HEK293 (cell line): Measurements from ENCODE around the gene PRKAG2.

Experiments used
- BCL11A ChIP-seq: fragments of 450-650 bp; formaldehyde crosslinking; IDR thresholded peaks from 2 replicates; pipeline ENCODE4 v1.5.1; 2016; ENCODE audit warnings: low read depth, missing biosample characterization, missing genetic modification characterization
- BCL11B ChIP-seq: fragments of 450-650 bp; formaldehyde crosslinking; IDR thresholded peaks from 2 replicates; pipeline ENCODE4 v1.5.1; 2016; ENCODE audit warnings: low read depth, missing biosample characterization, missing genetic modification characterization
- BCL6B ChIP-seq: fragments of 450-650 bp; formaldehyde crosslinking; IDR thresholded peaks from 2 replicates; pipeline ENCODE4 v1.5.1; 2017; ENCODE audit warnings: missing biosample characterization, missing genetic modification characterization
- EGR2 ChIP-seq: fragments of 450-650 bp; formaldehyde crosslinking; IDR thresholded peaks from 2 replicates; pipeline ENCODE4 v1.5.1; 2016; ENCODE audit warnings: low read depth, missing biosample characterization, missing genetic modification characterization
- HOXC10 ChIP-seq: sonication (generic); formaldehyde crosslinking; IDR thresholded peaks from 2 replicates; pipeline ENCODE4 v1.8.1; 2023; ENCODE audit warnings: mild to moderate bottlenecking, missing genetic modification reagents
- IKZF3 ChIP-seq: fragments of 450-650 bp; IDR thresholded peaks from 2 replicates; pipeline ENCODE4 v1.5.0; 2018; ENCODE audit warnings: missing biosample characterization, mild to moderate bottlenecking, missing genetic modification characterization, moderate library complexity
- KLF9 ChIP-seq: fragments of 450-650 bp; formaldehyde crosslinking; IDR thresholded peaks from 2 replicates; pipeline ENCODE4 v1.5.1; 2016; ENCODE audit warnings: missing biosample characterization, missing genetic modification characterization, low read depth
- PRDM10 ChIP-seq: fragments of 450-650 bp; formaldehyde crosslinking; IDR thresholded peaks from 2 replicates; pipeline ENCODE4 v1.5.1; 2016; ENCODE audit warnings: missing biosample characterization, missing genetic modification characterization
- TCF7L2 ChIP-seq: IDR thresholded peaks from 2 replicates; pipeline ENCODE4 v1.6.1; 2011; ENCODE audit warnings: low read depth, mild to moderate bottlenecking, inconsistent platforms, low read length, moderate library complexity, borderline replicate concordance
- ZEB2 ChIP-seq: fragments of 450-650 bp; formaldehyde crosslinking; IDR thresholded peaks from 2 replicates; pipeline ENCODE4 v1.5.1; 2016; ENCODE audit warnings: missing biosample characterization, missing genetic modification characterization
- ZFP37 ChIP-seq: fragments of 450-650 bp; formaldehyde crosslinking; IDR thresholded peaks from 2 replicates; pipeline ENCODE4 v1.5.1; 2016; ENCODE audit warnings: missing biosample characterization, missing genetic modification characterization
- ZNF133 ChIP-seq: fragments of 450-650 bp; formaldehyde crosslinking; IDR thresholded peaks from 2 replicates; pipeline ENCODE4 v1.5.1; 2016; ENCODE audit warnings: missing biosample characterization, missing genetic modification characterization
- ZNF148 ChIP-seq: fragments of 450-650 bp; formaldehyde crosslinking; IDR thresholded peaks from 2 replicates; pipeline ENCODE4 v1.5.0; 2017; ENCODE audit warnings: missing biosample characterization, missing genetic modification characterization, borderline replicate concordance
- ZNF175 ChIP-seq: fragments of 450-650 bp; formaldehyde crosslinking; IDR thresholded peaks from 2 replicates; pipeline ENCODE4 v1.5.1; 2016; ENCODE audit warnings: missing biosample characterization, missing genetic modification characterization
- ZNF223 ChIP-seq: fragments of 450-650 bp; formaldehyde crosslinking; IDR thresholded peaks from 2 replicates; pipeline ENCODE4 v1.5.1; 2016; ENCODE audit warnings: missing biosample characterization, missing genetic modification characterization
- ZNF239 ChIP-seq: fragments of 450-650 bp; formaldehyde crosslinking; IDR thresholded peaks from 2 replicates; pipeline ENCODE4 v1.5.1; 2016; ENCODE audit warnings: missing biosample characterization, missing genetic modification characterization
- ZNF335 ChIP-seq: fragments of 450-650 bp; formaldehyde crosslinking; conservative IDR thresholded peaks from 2 replicates; pipeline ENCODE4 v1.5.1; 2016; ENCODE audit warnings: missing biosample characterization, missing genetic modification characterization
- ZNF394 ChIP-seq: fragments of 450-650 bp; formaldehyde crosslinking; IDR thresholded peaks from 2 replicates; pipeline ENCODE4 v1.5.1; 2016; ENCODE audit warnings: missing biosample characterization, missing genetic modification characterization, mild to moderate bottlenecking, moderate library complexity, borderline replicate concordance
- ZNF398 ChIP-seq: fragments of 450-650 bp; formaldehyde crosslinking; IDR thresholded peaks from 2 replicates; pipeline ENCODE4 v1.5.1; 2017; ENCODE audit warnings: missing biosample characterization, missing genetic modification characterization
- ZNF426 ChIP-seq: fragments of 450-650 bp; formaldehyde crosslinking; IDR thresholded peaks from 2 replicates; pipeline ENCODE4 v1.5.1; 2017; ENCODE audit warnings: missing biosample characterization, missing genetic modification characterization, mild to moderate bottlenecking, inconsistent platforms, moderate library complexity
- ZNF558 ChIP-seq: fragments of 450-650 bp; formaldehyde crosslinking; IDR thresholded peaks from 2 replicates; pipeline ENCODE4 v1.5.1; 2016; ENCODE audit warnings: missing biosample characterization, missing genetic modification characterization
- ZNF571 ChIP-seq: fragments of 450-650 bp; formaldehyde crosslinking; IDR thresholded peaks from 2 replicates; pipeline ENCODE4 v1.5.0; 2017; ENCODE audit warnings: missing biosample characterization, missing genetic modification characterization
- ZNF791 ChIP-seq: fragments of 450-650 bp; formaldehyde crosslinking; IDR thresholded peaks from 2 replicates; pipeline ENCODE4 v1.5.1; 2016; ENCODE audit warnings: missing biosample characterization, missing genetic modification characterization
- ZSCAN16 ChIP-seq: fragments of 450-650 bp; formaldehyde crosslinking; IDR thresholded peaks from 2 replicates; pipeline ENCODE4 v1.5.1; 2016; ENCODE audit warnings: missing biosample characterization, missing genetic modification characterization
- TF ChIP-seq, protein P1 (sequence below): fragments of 450-650 bp; formaldehyde crosslinking; IDR thresholded peaks from 2 replicates; pipeline ENCODE4 v1.5.1; 2016; ENCODE audit warnings: missing biosample characterization, missing genetic modification characterization
- TF ChIP-seq, protein P2 (sequence below): fragments of 450-650 bp; formaldehyde crosslinking; IDR thresholded peaks from 2 replicates; pipeline ENCODE4 v1.5.1; 2017; ENCODE audit warnings: missing biosample characterization, missing genetic modification characterization

PRKAG2 gene

DNA sequence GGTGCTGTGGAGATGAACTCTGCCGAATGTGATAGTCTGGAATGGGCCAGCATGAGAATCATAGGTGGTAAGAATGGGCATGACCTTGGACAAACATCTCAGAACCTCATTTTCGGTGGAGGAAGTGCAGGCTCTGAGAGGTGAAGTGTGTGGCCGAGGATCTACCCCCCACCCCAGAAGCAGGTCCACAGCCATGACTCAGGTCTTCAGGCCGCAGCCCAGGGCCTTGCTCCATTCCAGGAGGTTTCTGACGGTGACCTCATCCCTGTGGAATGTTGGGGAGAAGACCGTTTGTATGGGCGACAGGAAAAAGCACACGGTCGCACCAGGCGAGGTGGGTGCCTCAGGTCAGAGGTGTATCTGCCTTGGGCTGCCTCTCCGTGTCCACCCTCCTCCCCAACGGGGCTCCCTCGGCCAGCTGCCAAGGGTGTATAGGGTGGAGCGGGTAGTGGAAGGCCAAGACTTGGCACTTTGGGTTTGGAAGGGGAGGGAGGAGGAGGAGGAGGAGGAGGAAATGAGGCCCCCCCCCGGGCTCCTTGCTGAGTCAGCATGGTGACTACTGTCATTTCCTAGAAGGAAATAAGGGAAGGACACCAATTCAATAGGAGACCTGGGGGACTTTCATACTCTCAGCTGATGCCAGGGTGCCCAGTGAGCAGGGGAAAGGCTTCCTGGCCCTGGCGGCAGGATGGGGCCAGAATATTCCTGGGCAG lies 189.2 kb downstream of the PRKAG2 start (continued):
- TF ChIP-seq ZFP37 (tag by site-specific recombination): peak; percentile 84; the same call in 1 of the 2 replicates
- 0 out of 2 replicates have a peak, but pooled peaks have one; percentile 15 for TF ChIP-seq EGR2 (tag by site-specific recombination)
- no peak for TF ChIP-seq ZNF148 (tag by site-specific recombination)
- TF ChIP-seq ZNF175: no peak
- TF ChIP-seq, protein P1, sequence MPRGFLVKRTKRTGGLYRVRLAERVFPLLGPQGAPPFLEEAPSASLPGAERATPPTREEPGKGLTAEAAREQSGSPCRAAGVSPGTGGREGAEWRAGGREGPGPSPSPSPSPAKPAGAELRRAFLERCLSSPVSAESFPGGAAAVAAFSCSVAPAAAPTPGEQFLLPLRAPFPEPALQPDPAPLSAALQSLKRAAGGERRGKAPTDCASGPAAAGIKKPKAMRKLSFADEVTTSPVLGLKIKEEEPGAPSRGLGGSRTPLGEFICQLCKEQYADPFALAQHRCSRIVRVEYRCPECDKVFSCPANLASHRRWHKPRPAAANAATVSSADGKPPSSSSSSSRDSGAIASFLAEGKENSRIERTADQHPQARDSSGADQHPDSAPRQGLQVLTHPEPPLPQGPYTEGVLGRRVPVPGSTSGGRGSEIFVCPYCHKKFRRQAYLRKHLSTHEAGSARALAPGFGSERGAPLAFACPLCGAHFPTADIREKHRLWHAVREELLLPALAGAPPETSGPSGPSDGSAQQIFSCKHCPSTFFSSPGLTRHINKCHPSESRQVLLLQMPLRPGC (tag by site-specific recombination): peak; percentile 72; the same call in 1 of the 2 replicates
- no peak for TF ChIP-seq ZNF239 (tag by site-specific recombination)
- no peak for TF ChIP-seq ZNF335
- TF ChIP-seq TCF7L2: no peak
- TF ChIP-seq BCL6B: peak; percentile 28; the same call in 1 of the 2 replicates
- no peak for TF ChIP-seq IKZF3 (tag by site-specific recombination)
- TF ChIP-seq HOXC10 (CRISPR knock-in tag): no peak
- TF ChIP-seq BCL11A (tag by site-specific recombination): no peak
- TF ChIP-seq ZNF398 (tag by site-specific recombination): peak; percentile 58; the same call in 1 of the 2 replicates
- no peak for TF ChIP-seq ZSCAN16
- TF ChIP-seq, protein P2, sequence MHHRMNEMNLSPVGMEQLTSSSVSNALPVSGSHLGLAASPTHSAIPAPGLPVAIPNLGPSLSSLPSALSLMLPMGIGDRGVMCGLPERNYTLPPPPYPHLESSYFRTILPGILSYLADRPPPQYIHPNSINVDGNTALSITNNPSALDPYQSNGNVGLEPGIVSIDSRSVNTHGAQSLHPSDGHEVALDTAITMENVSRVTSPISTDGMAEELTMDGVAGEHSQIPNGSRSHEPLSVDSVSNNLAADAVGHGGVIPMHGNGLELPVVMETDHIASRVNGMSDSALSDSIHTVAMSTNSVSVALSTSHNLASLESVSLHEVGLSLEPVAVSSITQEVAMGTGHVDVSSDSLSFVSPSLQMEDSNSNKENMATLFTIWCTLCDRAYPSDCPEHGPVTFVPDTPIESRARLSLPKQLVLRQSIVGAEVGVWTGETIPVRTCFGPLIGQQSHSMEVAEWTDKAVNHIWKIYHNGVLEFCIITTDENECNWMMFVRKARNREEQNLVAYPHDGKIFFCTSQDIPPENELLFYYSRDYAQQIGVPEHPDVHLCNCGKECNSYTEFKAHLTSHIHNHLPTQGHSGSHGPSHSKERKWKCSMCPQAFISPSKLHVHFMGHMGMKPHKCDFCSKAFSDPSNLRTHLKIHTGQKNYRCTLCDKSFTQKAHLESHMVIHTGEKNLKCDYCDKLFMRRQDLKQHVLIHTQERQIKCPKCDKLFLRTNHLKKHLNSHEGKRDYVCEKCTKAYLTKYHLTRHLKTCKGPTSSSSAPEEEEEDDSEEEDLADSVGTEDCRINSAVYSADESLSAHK (tag by site-specific recombination): no peak
- no peak for TF ChIP-seq BCL11B
- TF ChIP-seq ZNF394: no peak; the same call in 1 of the 2 replicates
- TF ChIP-seq ZNF133 (tag by site-specific recombination): no peak
- TF ChIP-seq PRDM10 (tag by site-specific recombination): 0 out of 2 replicates have a peak, but pooled peaks have one; percentile 12
- TF ChIP-seq ZNF223 (tag by site-specific recombination): no peak
- no peak for TF ChIP-seq ZNF571 (tag by site-specific recombination)
- TF ChIP-seq ZNF791 (tag by site-specific recombination): no peak
- TF ChIP-seq ZNF426: no peak
- no peak for TF ChIP-seq KLF9 (tag by site-specific recombination)
- TF ChIP-seq ZEB2 (tag by site-specific recombination): no peak
- TF ChIP-seq ZNF558 (tag by site-specific recombination): no peak
